Keratinocyte (primary cell): ENCODE results near the gene BCAS1.

Source experiments
- EZH2 ChIP-seq: IDR thresholded peaks from one replicate; pipeline ENCODE4 v1.6.1; 2012; ENCODE audit warnings: inconsistent platforms, mild to moderate bottlenecking, low read length, moderate library complexity
- TF ChIP-seq, protein P1 (sequence below), 3 experiments: IDR thresholded peaks in 1 of 3; conservative IDR thresholded peaks in 1 of 3; optimal IDR thresholded peaks in 1 of 3; 2 replicates in 2 of 3; 3 replicates in 1 of 3; pipeline versions ENCODE3 to v1.5.1; 2011; ENCODE audit warnings: low read length in 3 of 3, mild to moderate bottlenecking in 3 of 3, moderate library complexity in 2 of 3, control low read depth in 1 of 3, inconsistent platforms in 1 of 3; ENCODE audit not compliant: insufficient read depth in 2 of 3; ENCODE audit errors: extremely low read depth in 1 of 3

DNA sequence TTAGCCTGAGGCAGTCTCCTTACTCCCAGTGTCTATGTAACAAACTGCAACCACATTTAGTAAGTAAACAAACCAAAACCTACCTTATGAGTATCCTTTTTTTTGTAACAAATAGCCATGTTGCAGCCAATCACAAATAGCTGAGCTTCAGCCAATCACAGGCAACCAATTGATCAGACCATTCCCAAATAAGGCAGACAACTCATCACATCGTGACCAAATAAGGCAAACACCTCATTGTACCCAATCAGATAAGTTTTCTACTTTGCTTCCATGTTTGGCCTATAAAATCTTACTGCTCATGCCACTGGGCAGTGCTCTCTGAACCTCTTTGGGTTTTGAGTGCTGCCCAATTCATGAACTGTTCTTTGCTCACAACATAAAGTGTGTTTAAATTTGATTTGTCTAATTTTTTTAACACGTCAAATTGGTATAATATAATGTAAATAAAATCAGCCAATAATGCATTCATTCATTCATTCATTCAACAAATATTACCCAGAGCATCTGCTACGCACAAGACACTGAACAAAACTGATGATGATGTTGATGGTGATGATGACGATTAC lies 117.8 kb downstream of the BCAS1 start:
- TF ChIP-seq, protein P1, sequence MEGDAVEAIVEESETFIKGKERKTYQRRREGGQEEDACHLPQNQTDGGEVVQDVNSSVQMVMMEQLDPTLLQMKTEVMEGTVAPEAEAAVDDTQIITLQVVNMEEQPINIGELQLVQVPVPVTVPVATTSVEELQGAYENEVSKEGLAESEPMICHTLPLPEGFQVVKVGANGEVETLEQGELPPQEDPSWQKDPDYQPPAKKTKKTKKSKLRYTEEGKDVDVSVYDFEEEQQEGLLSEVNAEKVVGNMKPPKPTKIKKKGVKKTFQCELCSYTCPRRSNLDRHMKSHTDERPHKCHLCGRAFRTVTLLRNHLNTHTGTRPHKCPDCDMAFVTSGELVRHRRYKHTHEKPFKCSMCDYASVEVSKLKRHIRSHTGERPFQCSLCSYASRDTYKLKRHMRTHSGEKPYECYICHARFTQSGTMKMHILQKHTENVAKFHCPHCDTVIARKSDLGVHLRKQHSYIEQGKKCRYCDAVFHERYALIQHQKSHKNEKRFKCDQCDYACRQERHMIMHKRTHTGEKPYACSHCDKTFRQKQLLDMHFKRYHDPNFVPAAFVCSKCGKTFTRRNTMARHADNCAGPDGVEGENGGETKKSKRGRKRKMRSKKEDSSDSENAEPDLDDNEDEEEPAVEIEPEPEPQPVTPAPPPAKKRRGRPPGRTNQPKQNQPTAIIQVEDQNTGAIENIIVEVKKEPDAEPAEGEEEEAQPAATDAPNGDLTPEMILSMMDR (optimal IDR thresholded peaks at IDR 0.05 in 1 of 3, IDR thresholded peaks at IDR 0.05 in 1 of 3, conservative IDR thresholded peaks at IDR 0.05 in 1 of 3; ENCODE audit: extremely low read depth in 1 of 3, insufficient read depth in 2 of 3, low read length in 3 of 3) = no peak
- no peak for TF ChIP-seq EZH2
